GM13976 (cell line): ENCODE measurements around the gene TSPAN4.

ENCODE experiments used
- DNase-seq: peaks from one replicate; pipeline ENCODE4 v3.0.0; 2012; ENCODE audit warnings: low spot score
- in situ Hi-C: fragments of 300-500 bp; cut with MboI; formaldehyde crosslinking; loops from one replicate; pipeline ENCODE4 v1.12.0; 2022; ENCODE audit warnings: low sequenced_read_pairs, mixed read lengths, inconsistent platforms; ENCODE audit not compliant: unreplicated experiment
- TF ChIP-seq, protein P1 (sequence below): IDR thresholded peaks from 2 replicates; pipeline ENCODE4 v1.5.1; 2012; ENCODE audit warnings: borderline replicate concordance, mild to moderate bottlenecking; ENCODE audit not compliant: insufficient read depth; ENCODE audit errors: extremely low read depth, missing control alignments, control extremely low read depth

Gene TSPAN4, protein sequence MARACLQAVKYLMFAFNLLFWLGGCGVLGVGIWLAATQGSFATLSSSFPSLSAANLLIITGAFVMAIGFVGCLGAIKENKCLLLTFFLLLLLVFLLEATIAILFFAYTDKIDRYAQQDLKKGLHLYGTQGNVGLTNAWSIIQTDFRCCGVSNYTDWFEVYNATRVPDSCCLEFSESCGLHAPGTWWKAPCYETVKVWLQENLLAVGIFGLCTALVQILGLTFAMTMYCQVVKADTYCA

DNA sequence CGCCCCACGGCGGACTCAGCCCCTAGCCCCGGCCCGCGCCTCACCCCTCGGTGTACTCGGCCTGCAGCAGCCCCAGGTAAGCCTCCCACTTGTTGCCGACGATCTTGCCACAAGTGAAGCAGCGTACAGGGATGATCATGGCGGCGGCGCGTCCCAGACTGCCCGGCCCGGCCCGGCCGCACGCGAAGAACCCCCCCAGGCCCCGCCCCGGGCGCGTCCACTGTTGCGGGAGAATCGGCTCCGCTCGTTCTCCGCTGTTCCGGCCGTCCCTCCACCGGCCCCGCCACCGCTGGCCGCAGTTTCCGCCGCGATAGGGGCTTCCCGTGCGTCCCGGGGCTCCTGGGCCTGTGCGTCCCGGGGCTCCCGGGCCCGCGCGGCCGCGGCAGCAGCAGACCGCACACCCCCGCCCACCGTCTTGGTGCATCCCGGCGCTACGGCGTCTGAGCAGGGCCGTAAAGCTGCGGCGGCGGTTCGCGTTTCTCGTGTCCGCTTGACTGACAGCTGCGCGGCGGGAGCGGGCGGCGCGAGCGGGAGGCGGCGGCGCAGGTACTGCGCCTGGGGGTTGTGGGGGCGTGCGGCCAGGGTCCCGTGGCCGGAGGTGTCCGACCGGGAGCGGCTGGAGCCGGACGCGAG lies at the start of gene TSPAN4, which contains the start of gene POLR2L:
Gene TSPAN4 (plus strand): TSS at position 483 of the 633 bp plus-strand sequence. CDS start 7,453 bp downstream, outside the sequence.
Gene POLR2L (minus strand): TSS at position 160 of the 633 bp plus-strand sequence. CDS start 21 bp downstream, at position 139.
- TF ChIP-seq, protein P1, sequence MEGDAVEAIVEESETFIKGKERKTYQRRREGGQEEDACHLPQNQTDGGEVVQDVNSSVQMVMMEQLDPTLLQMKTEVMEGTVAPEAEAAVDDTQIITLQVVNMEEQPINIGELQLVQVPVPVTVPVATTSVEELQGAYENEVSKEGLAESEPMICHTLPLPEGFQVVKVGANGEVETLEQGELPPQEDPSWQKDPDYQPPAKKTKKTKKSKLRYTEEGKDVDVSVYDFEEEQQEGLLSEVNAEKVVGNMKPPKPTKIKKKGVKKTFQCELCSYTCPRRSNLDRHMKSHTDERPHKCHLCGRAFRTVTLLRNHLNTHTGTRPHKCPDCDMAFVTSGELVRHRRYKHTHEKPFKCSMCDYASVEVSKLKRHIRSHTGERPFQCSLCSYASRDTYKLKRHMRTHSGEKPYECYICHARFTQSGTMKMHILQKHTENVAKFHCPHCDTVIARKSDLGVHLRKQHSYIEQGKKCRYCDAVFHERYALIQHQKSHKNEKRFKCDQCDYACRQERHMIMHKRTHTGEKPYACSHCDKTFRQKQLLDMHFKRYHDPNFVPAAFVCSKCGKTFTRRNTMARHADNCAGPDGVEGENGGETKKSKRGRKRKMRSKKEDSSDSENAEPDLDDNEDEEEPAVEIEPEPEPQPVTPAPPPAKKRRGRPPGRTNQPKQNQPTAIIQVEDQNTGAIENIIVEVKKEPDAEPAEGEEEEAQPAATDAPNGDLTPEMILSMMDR, result no peak
- in situ Hi-C loops, result loop anchor here (10.0 kb wide), 1 partner anchor 212 kb away; no protein-coding TSS in a partner anchor
- DNase-seq, result peak; percentile 95

DNA sequence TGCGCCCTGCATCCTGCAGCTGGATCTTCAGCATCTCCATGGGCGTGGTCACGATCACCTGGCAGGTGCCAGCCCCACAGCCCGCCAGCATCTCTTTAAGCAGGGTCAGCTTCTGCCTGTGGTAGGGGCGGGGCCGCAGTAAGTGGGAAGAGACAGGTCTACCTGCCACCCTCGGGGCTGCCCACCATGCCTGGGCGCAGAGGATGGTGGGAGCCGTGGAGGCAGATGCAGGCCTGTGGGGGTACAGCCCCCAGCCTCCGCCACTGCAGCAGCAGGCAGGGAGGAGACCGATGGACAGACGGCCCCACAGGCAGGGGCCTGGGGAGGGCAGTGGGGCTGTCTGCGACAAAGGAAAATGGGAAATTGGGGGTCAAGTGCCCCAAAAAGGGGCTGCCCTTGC lies 49.8 kb upstream of the TSPAN4 start:
- TF ChIP-seq, protein P1, result no peak
- in situ Hi-C loops, result no loop called here
- DNase-seq, result no peak

DNA sequence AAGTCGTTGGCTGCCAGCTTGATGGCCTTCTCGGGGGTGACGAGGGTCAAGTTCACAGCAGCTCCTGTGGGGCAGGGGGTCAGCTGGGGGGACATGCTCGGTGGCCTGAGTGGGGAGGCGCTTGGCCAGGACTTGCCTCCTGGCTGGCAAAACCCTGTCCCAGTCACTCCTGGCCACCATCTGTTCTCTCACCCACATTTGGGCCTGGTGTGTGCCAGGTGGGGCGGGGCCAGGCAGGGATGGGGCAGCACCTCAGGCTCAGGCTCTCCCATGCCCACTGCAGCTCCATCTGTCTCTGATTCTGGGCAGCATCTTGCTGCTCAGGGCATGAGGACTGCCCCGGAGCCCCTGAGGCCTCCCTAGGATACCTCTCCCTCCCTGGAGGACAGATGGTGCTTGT lies 49.1 kb upstream of the TSPAN4 start:
- DNase-seq, result no peak
- TF ChIP-seq, protein P1, result no peak
- in situ Hi-C loops, result no loop called here

DNA sequence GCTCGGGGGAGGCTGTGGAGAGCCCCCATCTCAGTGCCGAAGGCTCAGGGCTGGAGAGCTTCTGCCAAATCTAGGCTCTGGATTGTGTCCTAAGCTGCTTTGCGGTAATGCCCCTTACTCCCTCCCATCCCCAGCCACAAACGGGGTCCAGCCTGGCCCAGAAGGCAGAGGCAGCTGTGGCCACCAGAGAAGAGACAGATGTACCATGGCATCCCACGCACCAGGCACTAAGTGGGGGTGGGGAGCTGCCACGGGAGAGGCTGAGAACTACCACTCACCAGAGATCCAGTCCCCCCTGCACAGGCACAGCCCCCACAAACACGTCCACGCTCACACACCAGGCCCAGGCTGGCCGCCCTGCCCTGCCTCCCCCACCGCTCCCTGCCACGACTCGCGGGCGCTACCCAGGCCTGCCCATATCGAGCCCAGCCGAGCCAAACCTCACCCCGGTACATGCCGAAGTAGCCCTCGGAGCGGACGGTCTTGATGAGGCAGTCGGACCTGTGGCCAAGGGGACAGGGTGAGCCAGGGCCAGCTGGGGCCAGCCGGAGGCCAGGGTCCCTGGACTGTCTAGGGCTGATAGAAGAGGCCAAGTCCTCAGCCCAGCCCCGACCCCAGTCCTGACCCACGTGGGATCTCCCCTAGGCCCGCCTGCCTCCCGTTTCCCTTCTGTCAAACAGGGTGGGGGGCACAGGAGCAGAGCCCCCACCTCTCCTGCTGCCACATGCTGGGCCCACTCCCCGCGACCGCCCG lies 48.5 kb upstream of the TSPAN4 start:
- in situ Hi-C loops, result no loop called here
- TF ChIP-seq, protein P1, result no peak
- no peak for DNase-seq

DNA sequence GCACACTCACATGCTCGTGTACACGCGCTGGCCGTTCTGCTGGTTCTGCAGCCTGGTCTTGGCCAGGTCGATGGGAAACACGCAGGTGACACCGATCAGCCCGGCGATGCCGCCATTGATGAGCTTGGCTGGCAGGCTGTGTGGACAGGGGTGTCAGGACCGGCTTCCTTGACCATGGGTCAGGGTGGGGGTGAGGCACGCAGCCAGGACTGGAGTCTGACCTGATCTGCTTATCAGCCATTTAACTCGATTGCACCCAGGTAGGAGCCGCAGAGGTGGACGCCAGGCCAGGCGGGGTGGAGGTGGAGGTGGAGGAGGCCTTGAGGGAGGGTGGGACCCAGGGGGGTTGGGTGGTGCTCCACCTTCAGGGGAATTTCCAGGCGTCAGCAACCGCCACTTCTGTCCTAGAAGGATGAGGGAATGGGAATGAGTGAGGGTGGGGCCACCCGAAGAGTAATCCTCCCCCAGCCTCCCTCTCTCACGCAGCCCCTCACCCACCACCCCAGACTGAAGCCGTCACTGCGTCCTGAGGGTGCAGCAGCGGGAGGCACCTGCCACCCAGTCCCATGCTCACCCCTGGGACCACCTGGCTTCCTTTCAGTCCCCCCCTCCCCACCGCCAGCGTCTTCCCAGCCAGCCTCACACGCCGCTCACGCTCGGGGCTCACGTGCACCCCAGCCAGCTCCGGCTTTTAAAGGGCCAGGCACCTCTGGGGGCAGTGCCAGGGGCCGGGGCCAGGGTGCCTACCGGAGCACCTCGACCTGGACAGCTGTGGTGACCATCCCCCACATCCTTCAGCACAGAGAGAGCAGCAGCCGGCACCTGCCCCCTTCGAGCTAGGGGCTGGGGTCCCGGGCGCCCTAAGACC lies 47.7 kb upstream of the TSPAN4 start:
- no peak for DNase-seq
- in situ Hi-C loops, result no loop called here
- TF ChIP-seq, protein P1, result no peak
